Measurements from ENCODE around the gene TRPC4AP.

The TRPC4AP gene

DNA sequence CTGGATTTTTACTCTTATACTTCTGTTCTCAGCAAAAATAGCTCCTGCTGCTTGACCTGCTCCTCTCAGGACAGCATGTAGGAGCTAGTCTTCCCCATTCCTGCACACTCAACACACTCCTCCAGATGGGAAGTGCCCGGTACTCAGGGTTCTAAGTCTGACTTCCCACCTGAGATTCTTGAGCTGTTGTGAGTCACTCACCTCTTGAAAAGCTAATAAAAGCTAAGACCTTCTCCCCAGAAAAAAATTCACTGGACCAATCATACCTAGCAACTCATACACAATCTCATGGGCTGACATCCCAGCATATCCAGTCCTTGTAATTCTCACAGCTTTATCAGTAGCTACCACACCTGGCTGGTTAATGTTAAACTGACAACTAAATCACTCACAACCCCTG lies 53.5 kb downstream of the TRPC4AP start:
- no peaks in the 10 kb centered on the region for H3K4me1 ChIP-seq (ENCODE audit: control insufficient read depth, insufficient read depth, low read length, poor library complexity, severe bottlenecking)
- peaks cover 39% of the 10 kb centered on the region for H3K36me3 ChIP-seq (ENCODE audit: control insufficient read depth, insufficient read depth, low read length)
- no peak overlapping the region for H3K4me3 ChIP-seq (ENCODE audit: insufficient read depth, low read depth, low read length, poor library complexity, severe bottlenecking)
- H3K27me3 ChIP-seq (replicated peaks; ENCODE audit: control insufficient read depth, insufficient read depth, low read length, poor library complexity, severe bottlenecking), result no peaks in the 10 kb centered on the region
- no peak overlapping the region for H3K27ac ChIP-seq (ENCODE audit: insufficient read depth, low read length, poor library complexity, severe bottlenecking)
- DNase-seq, result no peak
- H3K9me3 ChIP-seq (ENCODE audit: control insufficient read depth, low read length), result no peaks in the 10 kb centered on the region

- Histone ChIP-seq H3K4me3 (ENCODE audit: insufficient read depth, low read depth, low read length, poor library complexity, severe bottlenecking) (no peak overlapping the region), H3K4me1 (ENCODE audit: control insufficient read depth, insufficient read depth, low read length, poor library complexity, severe bottlenecking) (no peaks in the 10 kb centered on the region), H3K27ac (ENCODE audit: insufficient read depth, low read length, poor library complexity, severe bottlenecking) (no peak overlapping the region), H3K9me3 (ENCODE audit: control insufficient read depth, low read length) (no peaks in the 10 kb centered on the region), H3K27me3 (replicated peaks; ENCODE audit: control insufficient read depth, insufficient read depth, low read length, poor library complexity, severe bottlenecking) (no peaks in the 10 kb centered on the region), H3K36me3 (ENCODE audit: control insufficient read depth, insufficient read depth, low read length) (peaks cover 33% of the 10 kb centered on the region)
- DNase-seq, result no peak
Measured at GRCh38 chr20:35034145-35034544, 58.5 kb downstream of the TRPC4AP start.

DNA sequence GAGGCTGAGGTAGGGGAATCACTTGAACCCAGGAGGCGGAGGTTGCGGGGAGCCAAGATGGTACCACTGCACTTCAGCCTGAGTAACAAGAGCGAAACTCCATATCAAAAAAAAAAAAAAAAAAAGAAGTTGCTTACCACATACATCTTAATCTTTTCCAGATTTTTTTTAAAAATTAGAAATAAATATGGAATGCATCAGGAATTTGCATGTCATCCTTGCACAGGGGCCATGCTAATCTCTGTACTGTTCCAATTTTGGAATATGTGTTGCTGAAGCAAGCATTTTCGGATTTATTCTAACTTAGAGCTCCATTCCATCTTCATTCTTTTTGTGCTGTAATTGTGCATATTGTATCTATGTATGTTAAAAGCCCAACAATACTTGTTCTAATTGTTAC lies 62.5 kb downstream of the TRPC4AP start:
- Histone ChIP-seq H3K4me3 (ENCODE audit: insufficient read depth, low read depth, low read length, poor library complexity, severe bottlenecking) (no peak overlapping the region), H3K9me3 (ENCODE audit: control insufficient read depth, low read length) (no peaks in the 10 kb centered on the region), H3K27ac (ENCODE audit: insufficient read depth, low read length, poor library complexity, severe bottlenecking) (no peak overlapping the region), H3K4me1 (ENCODE audit: control insufficient read depth, insufficient read depth, low read length, poor library complexity, severe bottlenecking) (no peaks in the 10 kb centered on the region), H3K27me3 (replicated peaks; ENCODE audit: control insufficient read depth, insufficient read depth, low read length, poor library complexity, severe bottlenecking) (no peaks in the 10 kb centered on the region), H3K36me3 (ENCODE audit: control insufficient read depth, insufficient read depth, low read length) (peaks cover 31% of the 10 kb centered on the region)
- DNase-seq, result no peak

GRCh38 chr20:35027301-35027700 lies 65.3 kb downstream of the TRPC4AP start:
- H3K27me3 ChIP-seq (replicated peaks; ENCODE audit: control insufficient read depth, insufficient read depth, low read length, poor library complexity, severe bottlenecking), result no peaks in the 10 kb centered on the region
- DNase-seq, result no peak
- H3K4me3 ChIP-seq (ENCODE audit: insufficient read depth, low read depth, low read length, poor library complexity, severe bottlenecking), result no peak overlapping the region
- no peak overlapping the region for H3K27ac ChIP-seq (ENCODE audit: insufficient read depth, low read length, poor library complexity, severe bottlenecking)
- H3K9me3 ChIP-seq (ENCODE audit: control insufficient read depth, low read length), result no peaks in the 10 kb centered on the region
- no peaks in the 10 kb centered on the region for H3K4me1 ChIP-seq (ENCODE audit: control insufficient read depth, insufficient read depth, low read length, poor library complexity, severe bottlenecking)
- H3K36me3 ChIP-seq (ENCODE audit: control insufficient read depth, insufficient read depth, low read length), result peaks cover 13% of the 10 kb centered on the region

DNA sequence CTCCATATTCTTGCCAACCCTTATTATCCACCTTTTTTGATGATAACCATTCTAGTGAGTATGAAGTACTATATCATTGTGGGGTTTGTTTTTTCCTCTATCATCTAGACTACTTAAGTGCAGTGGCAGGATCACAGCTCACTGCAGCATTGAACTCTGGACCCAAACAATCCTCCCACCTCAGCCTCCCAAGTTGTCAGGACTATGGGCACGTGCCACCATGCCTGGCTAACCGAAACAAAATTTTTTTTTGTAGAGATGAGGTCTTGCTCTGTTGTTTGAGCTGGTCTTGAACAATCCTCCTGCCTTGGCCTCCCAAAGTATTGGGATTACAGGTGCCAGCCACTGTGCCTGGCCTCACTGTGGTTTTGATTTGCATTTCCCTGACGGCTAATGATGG lies 67.5 kb downstream of the TRPC4AP start:
- Histone ChIP-seq H3K4me1 (ENCODE audit: control insufficient read depth, insufficient read depth, low read length, poor library complexity, severe bottlenecking) (no peaks in the 10 kb centered on the region), H3K27me3 (replicated peaks; ENCODE audit: control insufficient read depth, insufficient read depth, low read length, poor library complexity, severe bottlenecking) (no peaks in the 10 kb centered on the region), H3K4me3 (ENCODE audit: insufficient read depth, low read depth, low read length, poor library complexity, severe bottlenecking) (no peak overlapping the region), H3K9me3 (ENCODE audit: control insufficient read depth, low read length) (no peaks in the 10 kb centered on the region), H3K27ac (ENCODE audit: insufficient read depth, low read length, poor library complexity, severe bottlenecking) (no peak overlapping the region), H3K36me3 (ENCODE audit: control insufficient read depth, insufficient read depth, low read length) (peaks cover 25% of the 10 kb centered on the region)
- DNase-seq, result no peak

DNA sequence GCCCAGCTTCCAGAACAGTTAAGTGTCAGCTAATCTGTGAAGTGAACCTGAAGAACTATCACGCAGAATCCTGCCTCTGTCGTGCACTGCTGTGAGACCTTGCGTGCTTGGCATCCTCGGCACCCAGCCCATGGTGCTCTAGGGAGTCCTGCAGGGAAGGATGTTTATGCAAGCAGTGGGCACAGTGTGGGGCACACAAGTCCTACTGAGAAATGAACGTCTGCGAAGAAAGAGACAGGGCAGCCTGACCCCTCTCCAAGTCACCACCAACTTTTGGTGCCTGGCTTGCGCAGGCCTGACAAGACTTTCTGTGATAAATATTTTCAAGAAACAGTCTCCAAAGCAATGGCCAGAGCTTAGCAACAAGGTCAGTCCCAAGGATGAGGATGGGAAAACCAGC lies 69.0 kb downstream of the TRPC4AP start:
- Histone ChIP-seq H3K4me3 (ENCODE audit: insufficient read depth, low read depth, low read length, poor library complexity, severe bottlenecking) (no peak overlapping the region), H3K27ac (ENCODE audit: insufficient read depth, low read length, poor library complexity, severe bottlenecking) (no peak overlapping the region), H3K36me3 (ENCODE audit: control insufficient read depth, insufficient read depth, low read length) (peaks cover 35% of the 10 kb centered on the region), H3K9me3 (ENCODE audit: control insufficient read depth, low read length) (no peaks in the 10 kb centered on the region), H3K27me3 (replicated peaks; ENCODE audit: control insufficient read depth, insufficient read depth, low read length, poor library complexity, severe bottlenecking) (no peaks in the 10 kb centered on the region), H3K4me1 (ENCODE audit: control insufficient read depth, insufficient read depth, low read length, poor library complexity, severe bottlenecking) (no peaks in the 10 kb centered on the region)
- DNase-seq, result no peak

- Histone ChIP-seq H3K36me3 (ENCODE audit: control insufficient read depth, insufficient read depth, low read length) (peaks cover 47% of the 10 kb centered on the region), H3K4me1 (ENCODE audit: control insufficient read depth, insufficient read depth, low read length, poor library complexity, severe bottlenecking) (no peaks in the 10 kb centered on the region), H3K27ac (ENCODE audit: insufficient read depth, low read length, poor library complexity, severe bottlenecking) (no peak overlapping the region), H3K9me3 (ENCODE audit: control insufficient read depth, low read length) (no peaks in the 10 kb centered on the region), H3K27me3 (replicated peaks; ENCODE audit: control insufficient read depth, insufficient read depth, low read length, poor library complexity, severe bottlenecking) (no peaks in the 10 kb centered on the region), H3K4me3 (ENCODE audit: insufficient read depth, low read depth, low read length, poor library complexity, severe bottlenecking) (no peak overlapping the region)
- no peak for DNase-seq
Measured at GRCh38 chr20:35021831-35022230, 70.8 kb downstream of the TRPC4AP start.

- H3K27me3 ChIP-seq (replicated peaks; ENCODE audit: control insufficient read depth, insufficient read depth, low read length, poor library complexity, severe bottlenecking), result no peaks in the 10 kb centered on the region
- H3K27ac ChIP-seq (ENCODE audit: insufficient read depth, low read length, poor library complexity, severe bottlenecking), result no peak overlapping the region
- H3K4me3 ChIP-seq (ENCODE audit: insufficient read depth, low read depth, low read length, poor library complexity, severe bottlenecking), result no peak overlapping the region
- H3K4me1 ChIP-seq (ENCODE audit: control insufficient read depth, insufficient read depth, low read length, poor library complexity, severe bottlenecking), result no peaks in the 10 kb centered on the region
- no peaks in the 10 kb centered on the region for H3K9me3 ChIP-seq (ENCODE audit: control insufficient read depth, low read length)
- no peak for DNase-seq
- peaks cover 54% of the 10 kb centered on the region for H3K36me3 ChIP-seq (ENCODE audit: control insufficient read depth, insufficient read depth, low read length)
Measured at GRCh38 chr20:35021063-35021462, 71.5 kb downstream of the TRPC4AP start.

GRCh38 chr20:35020108-35020928 lies 72.3 kb downstream of the TRPC4AP start:
- DNase-seq, result no peak
- Histone ChIP-seq H3K4me3 (ENCODE audit: insufficient read depth, low read depth, low read length, poor library complexity, severe bottlenecking) (no peak overlapping the region), H3K27ac (ENCODE audit: insufficient read depth, low read length, poor library complexity, severe bottlenecking) (no peak overlapping the region), H3K4me1 (ENCODE audit: control insufficient read depth, insufficient read depth, low read length, poor library complexity, severe bottlenecking) (no peaks in the 10 kb centered on the region), H3K36me3 (ENCODE audit: control insufficient read depth, insufficient read depth, low read length) (peaks cover 61% of the 10 kb centered on the region), H3K27me3 (replicated peaks; ENCODE audit: control insufficient read depth, insufficient read depth, low read length, poor library complexity, severe bottlenecking) (no peaks in the 10 kb centered on the region), H3K9me3 (ENCODE audit: control insufficient read depth, low read length) (no peaks in the 10 kb centered on the region)

- no peaks in the 10 kb centered on the region for H3K9me3 ChIP-seq (ENCODE audit: control insufficient read depth, low read length)
- DNase-seq, result no peak
- H3K27ac ChIP-seq (ENCODE audit: insufficient read depth, low read length, poor library complexity, severe bottlenecking), result no peak overlapping the region
- no peak overlapping the region for H3K4me3 ChIP-seq (ENCODE audit: insufficient read depth, low read depth, low read length, poor library complexity, severe bottlenecking)
- no peaks in the 10 kb centered on the region for H3K27me3 ChIP-seq (replicated peaks; ENCODE audit: control insufficient read depth, insufficient read depth, low read length, poor library complexity, severe bottlenecking)
- H3K4me1 ChIP-seq (ENCODE audit: control insufficient read depth, insufficient read depth, low read length, poor library complexity, severe bottlenecking), result no peaks in the 10 kb centered on the region
- peaks cover 57% of the 10 kb centered on the region for H3K36me3 ChIP-seq (ENCODE audit: control insufficient read depth, insufficient read depth, low read length)
Measured at GRCh38 chr20:35018590-35019371, 73.8 kb downstream of the TRPC4AP start.
